Adipocyte (in vitro differentiated cells): Measurements from ENCODE around the gene FAM209A.

Experiments
- DNase-seq: peaks from one replicate; pipeline ENCODE4 v3.0.0-alpha.2; 2015; ENCODE audit warnings: low read depth
- H3K27me3 ChIP-seq: replicated peaks from 2 replicates; pipeline ENCODE4 v1.7.0; 2013; ENCODE audit warnings: mild to moderate bottlenecking, low read length, moderate library complexity; ENCODE audit not compliant: control insufficient read depth, insufficient read depth
- H3K36me3 ChIP-seq: 2 replicates; pipeline ENCODE4 v1.7.0; 2013; ENCODE audit warnings: low read length, mild to moderate bottlenecking, moderate library complexity; ENCODE audit not compliant: control insufficient read depth, insufficient read depth, severe bottlenecking
- H3K4me1 ChIP-seq: 2 replicates; pipeline ENCODE4 v1.7.0; 2013; ENCODE audit warnings: mild to moderate bottlenecking, low read length, moderate library complexity; ENCODE audit not compliant: control insufficient read depth, insufficient read depth
- H3K4me3 ChIP-seq: 2 replicates; pipeline ENCODE4 v1.7.0; 2013; ENCODE audit warnings: mild to moderate bottlenecking, low read length, moderate library complexity
- H3K9ac ChIP-seq: 2 replicates; pipeline ENCODE4 v1.7.0; 2013; ENCODE audit warnings: mild to moderate bottlenecking, low read length, moderate library complexity
- H3K9me3 ChIP-seq: 2 replicates; pipeline ENCODE4 v1.7.0; 2013; ENCODE audit warnings: mild to moderate bottlenecking, low read length, moderate library complexity; ENCODE audit not compliant: control insufficient read depth

FAM209A gene

GRCh38 chr20:56574531-56575142, 50.1 kb downstream of the FAM209A start:
- Histone ChIP-seq H3K9ac (no peak overlapping the region), H3K36me3 (no peaks in the 10 kb centered on the region), H3K27me3 (peaks cover 31% of the 10 kb centered on the region), H3K4me1 (no peaks in the 10 kb centered on the region), H3K4me3 (no peak overlapping the region), H3K9me3 (peaks cover 4% of the 10 kb centered on the region)
- no peak for DNase-seq

- no peaks in the 10 kb centered on the region for H3K36me3 ChIP-seq
- H3K4me1 ChIP-seq = no peaks in the 10 kb centered on the region
- peaks cover 4% of the 10 kb centered on the region for H3K9me3 ChIP-seq
- DNase-seq = no peak
- peaks cover 31% of the 10 kb centered on the region for H3K27me3 ChIP-seq
- H3K4me3 ChIP-seq = no peak overlapping the region
- no peak overlapping the region for H3K9ac ChIP-seq
These were observed 50.6 kb downstream of the FAM209A start for GRCh38 chr20:56575157-56575556.
